Stimulated activated CD4-positive, alpha-beta T cell treated with anti-CD3 and anti-CD28 coated beads, Interleukin-15, amount 100 ng/mL, for 24 hours (primary cell): ENCODE data around the gene BCL11B.

Experiments used
- DNase-seq: peaks from one replicate; pipeline ENCODE4 v3.0.0-alpha.2; 2020

BCL11B gene

DNA sequence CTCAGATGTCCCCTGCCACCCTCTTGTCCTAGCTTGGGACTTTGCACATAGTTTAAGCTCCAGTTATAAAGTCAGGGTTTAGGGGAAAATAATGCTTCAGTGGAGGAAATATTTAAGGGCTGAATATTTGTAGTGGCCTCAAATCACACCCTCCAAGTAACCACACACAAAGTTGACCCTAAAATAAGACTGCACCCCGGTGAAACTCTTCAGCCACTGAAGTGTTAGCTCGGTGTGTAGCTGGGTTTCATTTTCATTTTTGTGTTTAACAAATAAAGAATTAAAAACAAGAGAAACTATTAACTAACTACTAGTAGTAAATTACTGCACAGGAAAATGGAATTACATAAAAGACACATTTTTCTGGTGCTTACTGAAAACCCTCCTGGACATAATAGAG, 14.8 kb upstream of the BCL11B start:
- DNase-seq: no peak

DNA sequence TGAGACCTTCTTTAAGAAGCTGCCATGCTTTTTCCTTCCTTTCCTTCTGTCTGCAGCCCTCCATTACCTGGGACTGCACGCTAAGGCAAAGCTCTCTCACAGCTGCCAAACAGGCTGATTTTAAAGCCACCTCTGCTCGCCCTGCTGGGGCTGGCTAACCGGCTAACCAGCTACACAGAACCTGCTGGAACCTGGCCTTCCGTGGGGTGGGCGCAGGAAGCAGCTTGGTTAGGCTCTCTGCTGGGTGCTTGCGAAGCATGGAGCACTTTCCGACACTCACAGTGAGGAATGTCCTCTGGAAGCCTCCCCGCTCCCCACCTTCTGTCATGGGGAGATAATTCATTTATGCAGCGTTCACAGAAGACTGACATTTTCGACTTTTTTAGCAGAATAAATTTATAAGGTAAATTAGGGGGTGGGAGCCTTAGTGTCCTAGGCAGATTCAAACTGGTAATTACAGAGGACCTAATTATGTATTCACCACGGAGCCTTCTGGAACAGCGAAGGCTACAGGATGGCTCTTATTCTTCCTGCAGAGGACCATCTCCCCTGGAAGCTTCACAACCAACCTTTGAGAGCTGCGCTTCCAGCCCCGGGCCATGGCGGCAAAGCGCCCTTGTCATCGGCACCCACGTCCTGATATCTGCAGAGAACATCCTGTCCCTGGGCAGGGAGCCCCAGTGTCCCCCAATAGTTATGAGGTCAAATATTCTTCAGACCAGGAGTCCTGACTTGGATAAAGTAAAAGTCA, 12.4 kb upstream of the BCL11B start:
- no peak for DNase-seq

DNA sequence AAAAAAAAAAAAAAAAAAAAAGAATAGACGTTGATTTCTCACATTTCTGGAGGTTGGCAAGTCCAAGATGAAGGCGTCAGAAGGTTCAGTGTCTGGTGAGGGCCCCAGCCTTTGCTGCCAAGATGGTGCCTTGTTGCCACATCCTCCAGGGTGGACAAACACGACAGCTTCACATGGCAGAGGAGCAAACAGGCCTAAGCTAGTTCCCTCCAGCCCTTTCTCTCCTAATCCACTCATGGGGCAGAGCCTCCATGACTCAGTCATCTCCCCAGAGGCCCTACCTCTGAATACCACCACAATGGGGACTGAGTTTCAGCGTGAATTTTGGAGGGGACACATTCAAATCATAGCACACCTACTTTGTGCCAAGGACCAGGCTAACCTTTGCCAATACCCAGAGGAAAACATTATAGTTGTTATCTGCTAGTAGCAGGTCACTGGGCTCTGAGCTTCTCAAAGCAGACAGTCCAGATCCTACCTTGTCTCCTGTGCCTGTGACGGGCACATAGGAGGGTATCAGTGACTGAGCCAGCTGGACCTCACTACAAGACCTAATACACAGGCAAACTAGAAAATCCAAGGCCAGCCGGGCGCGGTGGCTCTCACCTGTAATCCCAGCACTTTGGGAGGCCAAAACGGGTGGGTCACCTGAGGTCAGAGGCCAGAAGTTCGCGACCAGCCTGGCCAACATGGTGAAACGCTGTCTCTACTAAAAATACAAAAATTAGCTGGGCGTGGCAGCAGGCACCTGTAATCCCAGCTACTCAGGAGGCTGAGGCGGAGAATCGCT, 10.5 kb upstream of the BCL11B start:
- no peak for DNase-seq

DNA sequence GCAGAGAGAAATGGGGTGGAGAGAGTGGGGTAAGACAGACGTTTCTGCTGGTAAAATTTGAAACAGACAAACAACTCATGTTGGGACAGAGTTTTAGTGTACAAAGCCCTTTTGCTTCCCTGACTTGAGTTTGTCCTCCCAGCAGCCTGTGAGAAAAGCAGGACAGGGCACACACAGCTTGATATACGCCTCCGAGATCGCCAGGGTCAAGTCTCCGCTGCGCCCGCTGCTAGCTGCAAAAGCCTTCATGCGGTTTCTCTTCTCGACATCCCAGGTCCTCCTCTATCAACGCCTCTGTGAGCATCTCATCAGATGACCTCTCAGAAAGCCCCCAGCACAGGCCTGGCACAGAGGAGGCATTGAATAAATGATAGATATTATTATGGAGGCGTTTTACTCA, 9.4 kb upstream of the BCL11B start:
- no peak for DNase-seq

DNA sequence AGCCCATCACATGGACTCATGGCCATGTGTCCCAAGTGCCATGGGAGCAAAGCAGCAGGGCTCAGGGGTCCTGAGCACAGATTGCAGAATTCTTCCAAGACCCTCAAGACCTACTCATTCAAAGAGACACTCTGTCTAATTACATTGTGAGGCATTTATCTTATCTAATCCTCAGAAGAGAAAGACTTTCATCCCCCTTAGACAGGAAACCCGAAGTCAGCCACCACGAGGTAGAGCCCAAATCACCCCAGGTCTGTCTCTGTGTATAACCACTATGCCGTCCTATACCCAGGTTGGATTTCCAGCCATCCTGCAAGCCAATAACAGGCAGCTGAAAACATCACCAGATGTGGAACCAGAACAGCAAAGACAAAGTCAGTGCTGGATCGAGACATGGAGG, 8.9 kb upstream of the BCL11B start:
- no peak for DNase-seq

DNA sequence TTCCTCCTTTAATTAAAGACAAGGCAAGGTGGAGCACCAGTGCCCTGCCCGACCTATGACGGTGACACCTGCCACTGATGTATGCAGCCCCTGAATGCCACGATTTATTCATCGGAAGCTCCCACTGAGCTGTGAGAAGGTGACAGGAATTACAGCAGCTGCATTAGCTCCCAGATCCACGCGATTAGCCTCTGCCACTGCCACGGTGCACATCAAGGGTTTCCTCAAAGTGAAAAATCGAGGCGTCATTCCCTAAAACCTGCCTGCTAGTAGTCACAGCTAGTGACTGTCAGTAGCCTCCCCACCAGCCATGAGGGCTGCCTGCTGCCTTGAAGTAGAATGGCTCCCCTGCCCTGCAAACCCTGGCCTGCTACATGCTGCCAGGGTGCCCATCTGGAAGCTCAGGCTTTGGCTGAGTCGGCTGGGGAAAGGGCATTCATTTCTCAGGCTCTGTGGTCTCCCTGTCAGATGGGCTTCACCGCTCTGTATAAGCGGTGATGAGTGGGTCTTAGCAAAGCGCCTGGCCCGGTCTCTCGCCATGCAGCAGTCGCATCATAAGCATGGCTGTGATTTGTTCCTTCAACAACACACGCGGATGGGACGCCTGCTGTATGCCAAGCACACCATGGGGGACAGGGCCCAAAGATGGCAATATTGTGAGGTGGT, 8.2 kb upstream of the BCL11B start:
- no peak for DNase-seq

DNA sequence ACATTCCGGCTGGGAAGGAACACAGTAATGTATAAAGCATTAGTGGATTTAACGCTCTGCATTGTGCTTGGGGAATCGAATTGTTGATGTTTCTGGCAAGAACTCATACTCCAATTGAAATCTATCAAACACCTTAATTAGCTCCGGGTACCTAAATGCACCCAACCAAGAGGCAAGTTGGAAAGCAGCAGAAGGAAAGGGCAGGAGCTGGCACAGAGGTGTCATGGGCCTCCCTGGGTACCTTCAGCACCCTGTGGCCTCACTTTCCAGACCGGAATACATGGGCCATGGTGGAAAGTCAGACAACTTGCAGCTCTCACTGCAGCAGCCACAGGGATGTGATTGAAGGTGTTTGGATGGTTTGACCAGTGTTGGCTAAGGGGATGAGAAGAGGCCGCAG, 6.8 kb upstream of the BCL11B start:
- DNase-seq: no peak

DNA sequence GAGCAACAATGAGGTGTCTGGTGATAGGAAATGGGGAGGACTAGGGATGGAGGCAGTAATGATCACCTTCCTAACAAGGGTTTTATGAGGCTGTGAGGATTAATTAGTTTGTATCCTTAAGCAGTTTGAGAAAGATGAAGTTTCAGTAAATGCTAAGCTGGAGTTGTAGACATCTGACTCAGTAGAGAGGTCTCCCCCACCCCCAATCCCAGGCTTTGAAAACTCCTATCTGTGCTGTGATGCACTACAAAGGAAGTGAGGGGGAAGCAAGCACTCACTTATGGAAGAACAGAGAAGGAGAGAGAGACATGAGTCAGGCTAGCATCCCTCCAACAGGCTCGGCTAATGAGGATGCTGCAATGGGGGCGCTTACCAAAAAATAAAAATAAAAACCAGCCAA, 5.5 kb upstream of the BCL11B start:
- no peak for DNase-seq

DNA sequence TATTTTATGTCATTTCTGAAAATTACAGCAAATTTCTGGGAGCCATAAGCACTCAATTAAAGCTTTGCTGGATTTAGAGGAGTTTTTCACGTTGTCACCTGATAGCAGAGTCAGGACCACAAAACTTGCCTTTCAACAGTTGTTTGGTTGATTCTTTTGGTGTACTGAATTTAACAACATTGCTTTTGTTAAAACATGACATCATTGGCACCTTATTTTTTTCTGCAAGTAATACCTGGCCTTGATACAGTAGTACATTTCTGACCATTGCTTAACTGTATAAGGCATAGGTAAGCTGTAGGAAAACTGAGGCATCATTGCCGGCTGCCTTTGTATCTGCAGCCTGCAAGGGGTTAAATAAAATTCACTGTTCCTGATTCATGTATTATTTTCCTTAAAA, 4.5 kb upstream of the BCL11B start:
- DNase-seq: no peak

DNA sequence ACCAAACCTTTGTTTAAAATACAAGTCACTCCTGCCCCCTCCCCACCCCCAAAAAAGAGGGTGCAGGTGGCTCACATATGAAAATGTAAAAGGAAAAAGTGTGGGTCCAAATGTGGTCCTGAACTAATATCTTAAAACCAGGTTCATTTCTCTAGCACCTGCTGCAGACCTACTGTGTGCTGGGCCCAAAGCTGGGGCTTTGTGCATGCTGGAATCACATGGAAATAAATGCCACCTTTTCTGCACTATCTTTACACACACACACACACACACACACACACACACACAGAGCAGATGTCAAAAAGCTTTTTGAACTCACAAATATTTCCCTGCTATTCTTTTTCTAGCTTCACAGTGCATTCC, 3.2 kb upstream of the BCL11B start:
- DNase-seq: no peak

DNA sequence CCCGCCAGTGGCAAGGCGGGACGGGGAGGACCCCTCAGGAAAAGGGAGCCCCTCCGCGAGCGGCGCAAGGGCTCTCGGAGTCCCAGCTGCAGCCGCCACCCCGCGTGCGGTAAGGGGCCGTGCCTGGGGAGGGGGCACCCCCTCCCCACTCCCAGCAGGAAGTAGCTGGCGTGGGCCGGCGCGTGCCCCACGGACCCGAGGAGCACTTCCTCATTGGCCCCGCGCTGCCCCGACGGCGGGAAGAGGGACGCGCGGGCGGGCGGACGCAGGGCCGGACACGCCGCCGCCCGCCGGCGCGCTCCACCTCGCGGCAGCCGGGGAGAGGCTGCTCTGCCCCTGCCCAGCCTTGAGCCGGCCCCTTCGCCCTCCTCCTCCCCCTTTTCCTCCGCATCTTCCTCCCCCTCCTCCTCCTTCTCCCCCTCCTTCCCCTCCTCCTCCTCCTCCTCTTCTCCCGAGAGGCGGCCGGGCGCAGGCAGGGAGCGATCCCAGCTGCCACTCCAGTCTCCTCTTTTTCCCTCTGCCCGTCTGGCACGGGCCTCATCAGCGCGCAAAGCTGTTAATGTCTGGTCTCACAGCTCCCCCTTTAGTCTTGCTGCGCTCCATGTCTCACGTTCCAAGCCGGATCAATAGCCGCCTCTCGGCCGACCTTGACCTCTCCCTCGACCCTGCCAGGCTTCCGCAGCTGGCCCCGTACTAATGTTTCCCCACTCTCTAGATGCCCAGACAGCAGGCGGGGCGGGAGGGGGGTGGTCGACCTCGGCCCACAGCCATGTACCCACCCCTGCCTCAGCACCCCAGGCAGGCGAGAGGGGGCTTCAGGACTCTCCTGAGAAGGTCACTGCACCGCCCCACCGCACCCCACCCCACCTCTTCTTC, 2.6 kb upstream of the BCL11B start:
- DNase-seq: peak; percentile 71

DNA sequence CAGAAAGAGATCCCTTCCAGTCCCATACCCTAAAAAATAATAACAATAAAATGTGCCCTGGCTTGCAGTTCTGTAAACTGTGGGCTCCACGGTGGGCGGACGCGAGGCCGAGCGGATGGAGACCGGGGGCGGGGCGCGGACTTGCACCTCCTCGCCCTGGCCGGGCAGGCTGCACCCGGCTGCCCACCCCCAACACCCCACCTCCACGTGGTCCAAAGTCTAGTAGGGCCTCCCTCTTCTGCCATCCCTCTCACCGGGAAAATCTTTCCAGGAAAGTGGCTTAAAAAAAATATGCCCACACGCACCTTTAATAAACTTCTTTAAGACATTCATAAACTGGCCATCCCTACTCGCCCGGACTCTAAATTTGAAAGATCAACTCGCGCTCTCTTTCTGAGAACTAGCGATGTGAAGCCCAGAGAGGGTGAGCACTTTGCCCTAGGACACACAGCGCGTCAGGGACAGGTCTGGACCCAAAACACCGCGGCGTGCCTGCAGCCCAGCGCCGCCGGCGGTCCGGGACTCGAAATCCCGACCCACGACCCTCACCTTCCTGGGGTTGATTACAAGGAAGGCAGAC, 1.9 kb upstream of the BCL11B start:
- peak; percentile 73 for DNase-seq

DNA sequence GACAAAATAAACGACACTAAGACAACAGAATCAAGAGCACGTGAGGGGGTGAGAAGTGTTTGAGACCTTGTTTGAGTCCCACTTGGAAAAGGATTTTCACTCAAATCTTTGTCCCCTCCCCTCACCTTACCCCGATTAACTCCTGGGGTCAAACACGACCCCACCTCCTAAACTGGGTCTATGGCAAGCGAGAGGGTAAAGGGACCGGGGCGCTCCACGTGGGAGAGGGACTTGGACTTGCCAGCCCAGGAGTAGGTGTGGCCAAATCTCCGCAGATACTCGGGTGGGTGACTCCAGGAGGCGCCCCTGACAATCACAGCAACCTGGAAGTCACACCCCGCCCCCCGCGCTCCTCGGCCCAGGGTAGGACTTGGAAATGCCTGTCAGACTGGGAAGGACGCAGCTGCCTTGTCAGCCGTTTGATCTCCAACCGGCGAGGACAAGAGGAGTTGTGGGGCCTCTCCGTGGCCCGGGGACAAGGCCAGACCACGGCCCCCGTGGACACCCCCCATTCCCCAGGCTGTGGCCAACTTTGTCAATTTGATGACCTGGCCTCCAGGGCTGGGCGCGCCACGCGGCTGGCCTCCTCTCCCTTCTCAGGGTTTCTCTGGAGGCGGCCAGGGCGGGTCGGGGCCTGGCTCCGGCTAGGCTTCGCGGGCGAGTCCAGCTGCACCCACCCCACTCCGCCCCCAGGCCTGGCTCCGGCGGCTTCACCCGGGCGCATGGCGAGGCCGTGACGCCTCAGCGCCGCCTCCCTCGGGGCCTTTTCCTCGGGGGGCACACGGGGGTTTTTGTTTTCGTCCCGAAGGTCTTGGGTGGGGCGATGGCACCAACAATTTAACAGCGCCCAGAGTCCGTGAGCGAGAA, 1.1 kb upstream of the BCL11B start:
- DNase-seq: peak; percentile 88

DNA sequence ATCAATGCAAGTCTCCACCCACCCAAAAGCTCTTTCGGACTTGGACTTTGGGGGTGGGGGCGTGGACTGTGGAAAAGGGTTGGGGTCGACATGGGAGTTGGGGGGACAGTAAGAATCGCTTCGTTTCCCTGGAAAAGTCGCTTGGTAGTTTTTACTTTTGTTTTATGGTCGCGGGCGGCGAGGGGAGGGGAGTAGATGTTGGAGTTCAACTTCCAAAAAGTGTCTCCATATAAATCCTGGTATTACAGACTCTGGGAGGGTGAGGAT, 568 bp upstream of the BCL11B start:
- no peak for DNase-seq

DNA sequence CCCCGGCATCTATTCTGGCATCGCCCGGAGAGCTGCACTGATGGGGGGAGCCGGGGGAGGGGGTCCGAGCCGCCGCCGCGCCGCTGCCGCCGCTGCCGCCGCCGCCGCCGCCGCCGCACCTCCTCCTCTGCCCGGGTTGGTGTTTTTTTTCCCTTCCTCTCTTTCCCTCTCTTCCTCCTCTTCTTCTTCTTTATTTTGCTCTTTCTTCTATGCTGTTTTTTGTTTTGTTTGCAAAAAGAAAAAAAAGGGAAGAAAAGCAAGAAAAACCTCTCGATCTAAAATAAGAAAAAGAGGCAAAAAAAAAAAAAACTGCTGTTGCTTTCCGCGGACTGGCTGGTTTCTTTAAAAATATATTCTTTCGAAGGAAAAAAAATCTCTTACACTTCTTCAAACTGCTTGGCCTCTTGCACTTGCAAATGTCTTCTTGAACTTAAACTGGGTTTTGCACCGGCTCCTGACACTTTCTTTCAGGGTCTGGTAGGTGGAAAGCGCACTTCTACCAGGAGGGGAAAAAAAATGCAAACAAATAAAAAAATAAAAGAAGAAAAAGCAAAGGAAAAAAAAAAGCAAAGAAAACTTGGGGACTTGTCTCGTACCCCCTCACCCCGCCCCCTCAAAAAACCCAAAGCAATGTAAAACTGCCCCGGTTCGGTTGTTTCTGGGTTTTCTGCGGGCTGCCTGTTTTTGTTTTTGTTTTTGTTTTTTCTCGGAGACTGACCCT, 616 bp downstream of the BCL11B start:
- no peak for DNase-seq

DNA sequence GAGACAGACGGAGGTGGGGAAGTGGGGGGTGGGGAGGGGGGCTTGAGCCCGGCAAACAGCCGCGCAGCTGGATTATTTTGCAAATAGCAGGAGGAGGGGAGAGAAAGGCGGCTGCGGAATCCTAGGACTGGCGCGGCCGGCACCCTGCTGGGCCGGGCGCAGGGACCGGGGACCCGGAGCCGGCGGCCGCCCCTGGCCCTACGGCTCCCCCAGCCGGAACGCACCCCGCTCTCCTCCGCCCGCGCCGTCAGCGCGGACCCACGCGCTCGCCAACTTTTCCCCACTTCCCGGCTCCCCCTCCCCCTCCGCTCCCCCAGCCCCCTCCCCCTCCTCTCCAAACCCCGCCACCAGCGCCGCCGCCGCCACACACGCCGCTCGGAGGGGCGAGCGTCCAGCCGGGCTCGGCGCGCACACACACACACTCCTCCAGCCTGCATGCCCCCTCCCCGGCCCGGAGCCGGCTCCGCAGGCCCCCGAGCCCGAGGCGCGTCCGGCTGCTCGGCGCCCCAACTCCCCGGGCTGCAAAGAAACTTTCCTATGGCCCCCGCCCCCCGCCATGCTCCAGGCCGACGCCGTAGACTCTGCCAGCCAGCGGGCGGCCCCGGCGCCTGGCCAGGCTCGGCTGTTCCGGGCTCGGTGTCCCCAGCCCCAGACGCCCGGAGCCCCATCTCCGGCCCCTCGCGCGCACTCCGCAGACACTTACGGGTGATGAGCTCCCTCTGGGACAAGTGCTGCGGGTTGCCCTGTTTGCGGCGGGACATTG, 1.4 kb downstream of the BCL11B start:
- DNase-seq: peak; percentile 64

DNA sequence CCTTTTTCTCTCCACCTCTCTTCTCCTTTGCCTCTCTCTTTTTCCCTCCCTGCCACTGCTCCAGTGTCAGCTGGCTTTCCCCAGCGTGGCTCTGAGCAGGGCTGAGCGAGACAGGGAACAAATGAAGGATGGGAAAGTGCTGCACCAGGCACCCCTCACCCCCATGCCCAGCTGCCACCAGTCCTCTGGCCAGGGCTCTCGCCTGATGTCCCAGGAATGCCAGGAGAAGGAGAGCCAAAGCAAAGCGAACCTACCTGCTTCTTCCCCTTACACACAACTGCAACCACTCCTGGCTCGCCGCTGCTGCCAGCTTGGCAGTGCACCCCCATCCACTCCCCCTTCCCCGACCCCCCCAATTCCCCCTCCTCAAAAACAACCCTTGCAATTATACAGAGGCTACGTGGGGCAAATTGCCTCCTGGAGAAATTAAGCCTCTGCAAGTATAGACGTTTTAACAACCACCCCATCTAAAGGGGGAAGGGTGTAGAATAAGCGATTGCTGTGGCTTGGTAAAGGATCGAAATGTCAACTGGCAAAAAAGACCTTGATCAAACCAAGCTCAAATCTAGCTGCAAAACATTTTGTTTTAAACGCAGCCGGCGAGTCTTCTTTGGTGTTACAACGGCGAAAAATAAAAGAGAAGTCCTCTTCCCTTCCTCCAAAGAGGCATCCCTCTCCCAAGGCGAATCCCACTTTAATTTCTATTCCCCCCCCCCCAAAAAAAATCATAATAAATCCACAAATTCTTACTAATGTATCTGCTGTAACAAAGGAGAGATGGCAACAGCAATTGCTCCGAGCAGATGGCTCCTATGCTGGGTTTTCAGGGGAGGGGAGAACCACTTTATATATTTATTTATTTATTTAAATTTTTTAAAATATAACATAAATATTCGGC, 2.9 kb downstream of the BCL11B start:
- peak; percentile 27 for DNase-seq

DNA sequence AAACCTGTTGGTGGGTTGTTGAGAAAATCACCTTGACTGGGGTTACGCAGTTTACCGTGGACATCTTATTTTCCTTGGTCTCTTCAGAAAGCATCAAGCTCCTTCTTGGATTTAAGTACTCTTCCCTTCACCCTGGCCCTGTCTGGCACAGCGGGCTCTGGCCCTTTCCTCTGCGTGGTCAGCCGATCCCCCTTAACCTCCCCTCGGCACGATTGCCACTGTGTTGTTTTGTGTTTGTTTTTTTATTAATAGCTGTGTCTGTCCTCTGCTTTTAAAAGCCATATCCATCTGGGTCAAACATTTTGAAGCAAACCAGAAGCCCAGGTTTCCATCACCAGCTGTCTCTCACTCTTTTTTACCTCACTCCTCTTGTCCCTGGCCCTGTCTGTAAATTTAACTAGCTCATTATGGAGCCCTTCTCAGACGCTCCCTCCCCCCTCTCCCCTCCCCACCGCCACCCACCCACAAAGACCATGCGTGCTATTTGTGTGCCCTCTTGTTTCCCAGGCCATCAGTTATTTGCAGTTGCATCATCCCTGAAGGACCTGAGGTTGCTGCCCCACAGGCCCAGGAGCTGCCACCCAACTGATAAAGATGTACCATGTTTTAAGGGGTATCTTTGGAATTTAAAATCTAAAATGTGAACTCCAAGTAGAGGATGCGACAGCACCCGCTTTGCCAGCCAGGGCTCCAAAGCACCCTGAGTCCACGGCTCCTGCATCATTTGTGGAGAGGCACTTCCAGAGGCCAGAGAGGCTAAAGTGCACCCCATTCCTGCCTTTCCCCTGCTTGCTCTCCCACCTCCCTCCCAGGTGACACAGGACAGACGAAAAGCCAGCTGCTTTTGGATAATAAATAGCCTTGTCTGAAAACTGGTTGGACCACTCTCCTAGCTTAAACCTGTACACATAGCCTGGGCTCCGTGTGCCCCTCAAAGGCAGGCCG, 3.9 kb downstream of the BCL11B start:
- DNase-seq: peak; percentile 59
